HEK293 (cell line): ENCODE data around the gene BBS9.

ENCODE experiments used
- HOXC10 ChIP-seq: sonication (generic); formaldehyde crosslinking; IDR thresholded peaks from 2 replicates; pipeline ENCODE4 v1.8.1; 2023; ENCODE audit warnings: mild to moderate bottlenecking, missing genetic modification reagents
- WT1 ChIP-seq: fragments of 450-650 bp; formaldehyde crosslinking; IDR thresholded peaks from 2 replicates; pipeline ENCODE4 v1.5.1; 2016; ENCODE audit warnings: missing biosample characterization, missing genetic modification characterization
- ZBTB8A ChIP-seq: fragments of 450-650 bp; formaldehyde crosslinking; IDR thresholded peaks from 2 replicates; pipeline ENCODE4 v1.5.1; 2016; ENCODE audit warnings: missing biosample characterization, missing genetic modification characterization
- ZNF121 ChIP-seq: fragments of 450-650 bp; formaldehyde crosslinking; IDR thresholded peaks from 2 replicates; pipeline ENCODE4 v1.5.1; 2016; ENCODE audit warnings: missing biosample characterization, missing genetic modification characterization
- ZNF623 ChIP-seq: fragments of 450-650 bp; formaldehyde crosslinking; IDR thresholded peaks from 2 replicates; pipeline ENCODE4 v1.5.1; 2016; ENCODE audit warnings: missing biosample characterization, missing genetic modification characterization
- TF ChIP-seq, protein P1 (sequence below): fragments of 450-650 bp; formaldehyde crosslinking; IDR thresholded peaks from 2 replicates; pipeline ENCODE4 v1.5.1; 2016; ENCODE audit warnings: missing biosample characterization, missing genetic modification characterization
- TF ChIP-seq, protein P2 (sequence below): fragments of 450-650 bp; formaldehyde crosslinking; IDR thresholded peaks from 2 replicates; pipeline ENCODE4 v1.5.1; 2016; ENCODE audit warnings: missing biosample characterization, missing genetic modification characterization

DNA sequence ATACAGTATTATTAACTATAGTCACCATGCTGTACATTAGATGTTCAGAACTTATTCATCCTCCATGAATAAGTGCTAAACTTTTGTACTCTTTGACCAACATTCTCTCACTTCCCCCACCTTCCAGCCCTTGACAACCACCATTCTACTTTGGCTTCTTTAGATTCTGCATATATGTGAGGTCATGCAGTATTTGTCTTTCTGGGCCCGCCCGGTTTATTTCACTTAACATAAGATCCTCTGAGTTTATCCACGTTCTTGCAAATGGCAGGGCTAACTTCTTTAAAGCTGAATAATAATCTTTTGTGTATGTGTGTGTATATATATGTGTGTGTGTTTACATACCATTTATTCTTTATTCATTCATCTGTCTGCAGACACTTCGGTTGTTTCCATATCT lies 336.8 kb downstream of the BBS9 start:
- TF ChIP-seq ZNF623 (no peak), ZBTB8A (tag by site-specific recombination) (no peak), WT1 (tag by site-specific recombination) (no peak), ZNF121 (tag by site-specific recombination) (no peak), HOXC10 (CRISPR knock-in tag) (no peak)
- TF ChIP-seq, protein P1, sequence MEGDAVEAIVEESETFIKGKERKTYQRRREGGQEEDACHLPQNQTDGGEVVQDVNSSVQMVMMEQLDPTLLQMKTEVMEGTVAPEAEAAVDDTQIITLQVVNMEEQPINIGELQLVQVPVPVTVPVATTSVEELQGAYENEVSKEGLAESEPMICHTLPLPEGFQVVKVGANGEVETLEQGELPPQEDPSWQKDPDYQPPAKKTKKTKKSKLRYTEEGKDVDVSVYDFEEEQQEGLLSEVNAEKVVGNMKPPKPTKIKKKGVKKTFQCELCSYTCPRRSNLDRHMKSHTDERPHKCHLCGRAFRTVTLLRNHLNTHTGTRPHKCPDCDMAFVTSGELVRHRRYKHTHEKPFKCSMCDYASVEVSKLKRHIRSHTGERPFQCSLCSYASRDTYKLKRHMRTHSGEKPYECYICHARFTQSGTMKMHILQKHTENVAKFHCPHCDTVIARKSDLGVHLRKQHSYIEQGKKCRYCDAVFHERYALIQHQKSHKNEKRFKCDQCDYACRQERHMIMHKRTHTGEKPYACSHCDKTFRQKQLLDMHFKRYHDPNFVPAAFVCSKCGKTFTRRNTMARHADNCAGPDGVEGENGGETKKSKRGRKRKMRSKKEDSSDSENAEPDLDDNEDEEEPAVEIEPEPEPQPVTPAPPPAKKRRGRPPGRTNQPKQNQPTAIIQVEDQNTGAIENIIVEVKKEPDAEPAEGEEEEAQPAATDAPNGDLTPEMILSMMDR (tag by site-specific recombination), result no peak
- TF ChIP-seq, protein P2, sequence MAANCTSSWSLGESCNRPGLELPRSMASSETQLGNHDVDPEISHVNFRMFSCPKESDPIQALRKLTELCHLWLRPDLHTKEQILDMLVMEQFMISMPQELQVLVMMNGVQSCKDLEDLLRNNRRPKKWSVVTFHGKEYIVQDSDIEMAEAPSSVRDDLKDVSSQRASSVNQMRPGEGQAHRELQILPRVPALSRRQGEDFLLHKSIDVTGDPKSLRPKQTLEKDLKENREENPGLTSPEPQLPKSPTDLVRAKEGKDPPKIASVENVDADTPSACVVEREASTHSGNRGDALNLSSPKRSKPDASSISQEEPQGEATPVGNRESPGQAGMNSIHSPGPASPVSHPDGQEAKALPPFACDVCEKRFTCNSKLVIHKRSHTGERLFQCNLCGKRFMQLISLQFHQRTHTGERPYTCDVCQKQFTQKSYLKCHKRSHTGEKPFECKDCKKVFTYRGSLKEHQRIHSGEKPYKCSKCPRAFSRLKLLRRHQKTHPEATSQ (tag by site-specific recombination), result no peak
